ENCODE data around the gene ZBTB7C.

Gene ZBTB7C

DNA sequence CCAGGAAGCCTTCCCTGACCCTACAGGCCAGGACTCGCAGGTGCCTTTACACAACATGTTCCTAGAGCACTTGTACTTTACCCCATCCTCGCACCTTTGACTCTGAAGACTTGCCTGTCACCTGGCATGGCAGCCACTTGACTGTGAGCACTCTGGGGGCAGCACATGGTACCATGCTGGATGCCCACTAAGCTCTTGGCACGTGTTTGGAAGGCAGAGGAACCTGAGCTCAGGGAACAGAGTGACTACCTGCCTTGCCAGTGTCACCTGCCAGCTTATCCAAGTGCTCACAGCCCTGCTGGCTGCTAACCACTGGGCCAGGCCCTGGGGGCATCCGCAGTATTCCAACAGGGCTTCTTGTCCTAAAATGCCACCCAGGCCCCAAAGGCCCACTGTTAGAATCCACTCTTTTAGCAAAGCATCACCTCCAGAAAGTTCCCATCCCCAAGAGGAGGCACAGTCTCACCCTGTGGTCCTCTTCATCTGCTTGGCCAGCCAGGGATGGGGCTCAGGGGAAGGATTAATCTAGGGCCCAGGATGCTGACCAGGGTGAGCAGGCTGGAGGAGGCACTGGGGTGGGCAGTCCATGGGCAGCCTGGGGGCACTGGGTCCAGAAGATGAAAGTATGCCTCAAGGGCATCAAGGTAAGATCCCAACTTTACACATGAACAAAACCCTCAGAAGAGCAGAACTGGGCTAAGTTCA is 57.0 kb downstream of the ZBTB7C start:
- no peak for DNase-seq (ENCODE audit: low spot score)

DNA sequence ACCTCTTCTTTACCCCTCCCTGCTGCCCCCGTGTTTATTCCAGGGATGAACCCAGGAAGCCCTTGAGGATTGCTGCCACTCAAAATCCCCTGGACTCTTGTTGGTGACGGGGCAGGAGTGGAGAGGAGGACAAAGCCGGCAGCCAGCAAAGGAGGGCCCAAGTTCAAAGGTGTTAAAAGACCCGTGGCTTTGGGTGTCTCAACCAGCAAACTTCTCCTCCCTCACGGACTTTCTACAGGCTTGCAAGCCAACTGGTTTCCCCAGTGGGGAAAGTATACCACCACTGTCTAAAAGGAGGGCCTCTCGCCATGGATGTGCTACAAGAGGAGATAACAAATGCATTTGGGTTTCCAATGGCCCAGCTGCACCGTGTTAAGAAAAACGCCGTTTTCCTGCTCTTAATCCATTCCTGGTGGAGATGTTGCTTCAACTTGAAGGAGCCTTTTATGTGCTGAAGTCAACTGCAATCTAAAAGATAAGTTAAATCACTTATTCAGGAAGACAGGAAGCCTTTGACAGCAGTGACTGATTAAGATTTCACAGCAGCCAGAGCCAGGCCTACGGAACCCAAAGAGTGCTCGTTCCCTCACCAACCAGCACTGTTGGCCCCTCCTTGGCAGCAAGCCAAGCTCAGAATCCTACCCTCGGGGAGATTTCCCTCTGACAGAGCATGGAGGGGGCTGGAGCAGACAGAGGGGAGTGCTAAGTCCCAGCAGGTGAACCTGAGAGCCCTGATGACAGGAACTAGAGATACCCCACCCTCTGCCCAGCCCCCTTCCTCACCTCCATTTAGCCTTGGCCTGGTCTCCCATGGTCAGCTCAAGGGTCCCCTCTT is 57.8 kb downstream of the ZBTB7C start:
- DNase-seq (ENCODE audit: low spot score) = no peak

GRCh38 chr18:48348739-48349138 is 60.4 kb downstream of the ZBTB7C start:
- DNase-seq (ENCODE audit: low spot score) = no peak

GRCh38 chr18:48347756-48348326 is 61.3 kb downstream of the ZBTB7C start:
- DNase-seq (ENCODE audit: low spot score) = no peak

DNA sequence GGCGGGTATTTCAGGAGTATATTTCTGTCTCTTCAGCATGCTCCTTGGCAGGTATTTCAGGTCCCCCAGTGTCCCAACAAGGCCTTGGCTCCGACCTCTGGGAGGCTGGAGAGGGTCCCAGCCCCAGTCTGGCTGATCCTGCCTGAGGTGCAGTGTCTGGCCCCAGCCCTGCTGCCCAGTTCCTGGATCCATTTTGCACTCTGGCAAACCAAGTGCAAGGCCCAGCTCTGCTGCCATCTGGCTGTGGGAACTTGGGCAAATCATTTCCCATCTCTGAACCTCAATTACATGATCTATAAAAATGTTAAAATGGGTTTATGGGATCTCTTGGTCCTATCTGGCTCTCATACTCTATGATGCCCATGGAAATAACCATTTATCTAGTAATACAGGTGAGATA is 63.6 kb downstream of the ZBTB7C start:
- DNase-seq (ENCODE audit: low spot score) = no peak

- no peak for DNase-seq (ENCODE audit: low spot score)
Observed at GRCh38 chr18:48342581-48342980, 66.6 kb downstream of the ZBTB7C start.

GRCh38 chr18:48342125-48342524 is 67.1 kb downstream of the ZBTB7C start:
- peak; percentile 62 for DNase-seq (ENCODE audit: low spot score)

- no peak for DNase-seq (ENCODE audit: low spot score)
Observed at GRCh38 chr18:48340560-48340959, 68.6 kb downstream of the ZBTB7C start.

DNA sequence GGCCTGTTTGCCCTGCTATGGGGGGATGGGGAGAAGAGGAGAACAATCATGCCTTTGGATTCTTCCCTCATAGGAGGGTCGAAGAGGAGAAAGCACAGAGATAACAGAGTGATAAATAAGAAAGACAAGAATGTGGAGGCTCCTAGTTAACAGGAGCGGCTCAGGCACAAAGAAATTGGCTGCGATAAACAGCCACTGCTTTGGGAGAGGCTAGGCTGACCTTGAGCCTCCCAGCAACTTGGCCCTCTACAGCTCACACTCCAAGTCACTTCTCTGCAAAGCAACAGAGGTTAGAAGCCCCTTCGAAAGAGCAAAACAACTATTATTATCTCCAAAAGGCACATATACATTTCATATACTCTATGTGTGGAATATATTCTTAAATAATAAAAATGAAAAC is 69.5 kb downstream of the ZBTB7C start:
- no peak for DNase-seq (ENCODE audit: low spot score)

DNA sequence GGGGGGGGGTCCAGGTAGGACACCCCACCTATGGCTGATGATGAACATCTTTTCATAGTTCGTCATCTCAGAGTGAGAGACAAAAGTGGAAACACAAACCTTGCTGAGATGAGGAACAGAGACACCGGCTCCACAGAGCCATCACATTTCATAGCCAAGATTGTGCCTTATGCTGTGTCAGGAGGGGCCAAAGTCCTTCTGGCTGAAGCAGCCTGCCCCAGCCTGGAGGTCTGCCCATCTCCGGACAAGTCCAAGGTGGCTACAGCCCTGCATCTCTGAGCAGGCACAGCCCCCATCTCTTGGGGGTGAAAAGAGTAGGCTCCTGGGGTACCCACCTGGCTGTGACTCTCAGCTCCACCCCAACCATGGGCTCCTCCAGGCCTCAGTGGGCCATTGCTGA is 70.3 kb downstream of the ZBTB7C start:
- no peak for DNase-seq (ENCODE audit: low spot score)

DNA sequence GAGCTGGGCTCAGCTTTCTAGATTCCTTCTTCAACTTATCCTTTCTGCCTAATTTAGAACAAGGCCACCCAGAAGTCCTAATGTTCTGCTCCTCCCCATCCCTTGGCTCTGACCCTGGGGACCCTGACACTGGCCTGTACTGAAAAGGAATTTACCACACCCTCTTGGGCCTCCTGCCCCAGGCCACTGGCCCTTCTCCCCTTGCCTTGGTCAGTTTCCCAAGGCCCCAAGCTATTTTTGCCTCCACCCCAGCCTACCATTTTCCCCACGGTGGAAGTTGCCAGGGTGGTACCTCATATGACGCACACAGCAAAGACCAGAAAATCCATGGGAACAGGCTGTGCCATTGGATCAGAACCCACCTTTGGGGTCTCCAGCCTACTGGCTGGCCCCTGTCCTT is 72.1 kb downstream of the ZBTB7C start:
- no peak for DNase-seq (ENCODE audit: low spot score)

DNA sequence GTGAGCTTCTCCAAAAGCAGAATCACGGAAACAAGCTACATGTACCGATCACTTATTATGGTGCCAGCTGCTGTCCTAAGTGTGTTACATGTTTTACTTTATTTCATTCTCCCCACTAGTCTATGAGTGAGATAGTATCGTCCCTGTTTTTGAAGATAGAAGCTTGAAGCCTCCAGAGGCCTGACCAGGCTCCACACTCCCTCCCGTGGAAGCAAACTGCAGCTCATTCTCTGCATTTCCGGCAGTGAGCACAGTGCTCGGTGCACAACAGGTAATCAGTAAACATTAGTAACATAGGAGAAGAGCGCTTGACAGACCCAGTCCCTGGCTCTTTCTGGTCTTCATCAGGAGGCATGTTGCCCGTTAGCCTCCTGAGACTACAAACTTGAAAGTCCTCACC is 72.9 kb downstream of the ZBTB7C start:
- no peak for DNase-seq (ENCODE audit: low spot score)

- DNase-seq (ENCODE audit: low spot score) = no peak
Observed at GRCh38 chr18:48335829-48336228, 73.4 kb downstream of the ZBTB7C start.

- no peak for DNase-seq (ENCODE audit: low spot score)
Observed at GRCh38 chr18:48334845-48335244, 74.3 kb downstream of the ZBTB7C start.

DNA sequence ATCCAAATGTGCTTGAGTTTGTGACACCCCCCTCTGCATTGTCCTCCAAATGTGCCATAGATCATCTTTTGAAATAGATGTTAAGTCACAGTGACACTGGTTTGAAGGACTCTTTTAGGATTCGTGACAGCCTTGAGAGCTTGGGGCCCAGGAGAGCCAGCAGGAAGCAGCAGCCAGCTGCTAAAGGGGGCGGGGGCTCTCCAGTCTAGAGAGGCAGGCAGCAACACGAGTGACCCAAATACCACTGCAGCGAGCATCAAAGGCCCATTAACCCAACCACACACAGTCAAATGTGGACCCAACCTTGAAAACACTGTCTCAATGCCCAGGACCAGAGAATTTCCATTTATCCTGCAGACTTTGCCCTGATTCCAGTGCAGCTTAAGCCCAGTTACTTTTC is 75.6 kb downstream of the ZBTB7C start:
- no peak for DNase-seq (ENCODE audit: low spot score)

GRCh38 chr18:48330016-48330991 is 78.9 kb downstream of the ZBTB7C start:
- no peak for DNase-seq (ENCODE audit: low spot score)

DNA sequence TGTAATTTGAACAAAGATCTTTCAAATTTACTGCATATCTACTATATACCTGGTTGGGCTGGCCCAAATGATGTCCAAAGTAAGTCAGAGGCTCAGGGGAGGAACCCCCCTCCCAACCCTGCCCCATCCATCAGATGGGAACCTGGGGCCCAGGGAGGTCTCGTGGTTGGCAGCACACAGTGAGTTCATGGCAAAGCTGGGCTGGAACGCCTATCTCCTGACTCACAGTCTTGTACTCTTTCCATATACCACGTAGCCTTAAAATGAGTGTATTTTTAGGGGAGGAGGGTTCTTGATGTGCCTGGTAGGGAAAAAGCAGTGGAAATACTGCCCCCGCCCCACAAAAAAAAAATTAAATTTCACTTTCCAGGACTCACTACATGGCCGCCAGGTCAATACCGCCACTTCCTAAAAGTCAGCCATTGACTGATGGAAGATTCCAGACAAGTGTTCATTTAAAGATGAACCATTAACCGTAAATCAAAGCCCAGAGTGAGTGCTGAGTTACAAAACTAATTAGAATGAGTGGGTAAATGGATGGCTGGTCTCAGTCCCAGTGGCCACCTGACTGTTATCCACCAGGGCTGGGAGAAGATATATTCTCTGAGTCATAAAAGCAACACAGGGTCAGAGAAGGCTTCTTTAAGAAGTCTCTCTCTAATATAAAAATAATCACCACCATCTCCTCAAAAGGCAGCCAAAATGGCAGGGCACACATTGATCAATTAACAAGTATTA is 80.5 kb downstream of the ZBTB7C start:
- DNase-seq (ENCODE audit: low spot score) = no peak

DNA sequence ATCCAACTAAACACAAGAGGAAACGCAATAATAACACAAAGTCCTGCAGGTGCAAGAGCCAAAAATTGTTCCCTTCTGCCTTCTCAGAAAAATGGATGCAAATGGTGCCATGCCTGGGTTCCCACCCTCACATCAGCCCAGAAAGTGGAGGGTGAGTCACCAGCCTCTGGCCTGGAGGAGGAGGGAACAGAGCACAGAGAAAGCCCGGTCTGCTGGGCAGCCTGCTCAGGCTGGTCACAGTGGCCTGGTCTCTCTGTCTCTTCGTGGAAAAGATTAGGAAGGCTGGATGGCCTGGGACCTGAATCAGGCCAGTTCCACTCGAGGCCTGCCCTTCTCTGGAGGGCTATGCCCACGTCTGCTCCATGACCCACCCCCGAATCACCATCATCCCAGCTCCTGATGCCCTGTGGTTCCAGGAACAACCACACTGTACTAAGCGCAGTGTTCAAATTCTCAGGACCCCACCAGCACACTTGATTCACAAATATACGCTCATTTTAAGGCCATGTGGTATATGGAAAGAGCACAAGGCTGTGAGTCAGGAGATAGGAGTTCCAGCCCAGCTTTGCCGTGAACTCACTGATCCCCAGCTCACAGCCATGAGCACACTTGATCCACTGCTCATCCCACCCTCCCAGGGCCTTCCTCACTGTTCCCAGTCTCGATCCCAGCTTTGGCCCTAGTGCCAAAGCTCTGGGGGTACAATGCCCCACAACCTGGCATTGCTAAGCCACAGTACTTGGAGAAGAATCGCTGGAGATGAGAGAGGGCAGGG is 82.1 kb downstream of the ZBTB7C start:
- DNase-seq (ENCODE audit: low spot score) = no peak

- DNase-seq (ENCODE audit: low spot score) = no peak
Observed at GRCh38 chr18:48325115-48325665, 84.0 kb downstream of the ZBTB7C start.

DNA sequence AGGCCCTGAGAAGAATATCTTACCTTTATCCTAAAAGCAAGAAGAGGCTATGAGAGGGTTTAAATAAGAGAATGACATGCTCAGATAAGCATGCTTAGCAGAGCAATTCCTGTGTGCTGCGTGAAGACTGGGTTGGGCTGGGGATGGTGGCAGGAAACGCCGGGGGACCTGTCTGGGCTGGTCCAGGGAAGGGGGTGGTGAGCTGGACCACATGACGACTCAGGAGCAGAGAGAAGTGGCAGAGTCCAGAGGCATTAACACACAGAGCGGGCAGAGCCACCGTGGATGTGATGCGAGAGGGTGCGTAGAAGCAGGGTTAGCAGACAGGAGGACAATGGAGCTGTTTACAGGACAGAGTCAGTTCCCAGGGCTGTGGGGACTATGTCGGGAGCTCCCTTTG is 84.5 kb downstream of the ZBTB7C start:
- DNase-seq (ENCODE audit: low spot score) = no peak

Measured in globus pallidus (tissue), 1 donor.